ENCODE data around the gene MLYCD.

The MLYCD gene

GRCh38 chr16:83878838-83879237 is 20.1 kb upstream of the MLYCD start:
- Histone ChIP-seq H3K4me3 (ENCODE audit: low read length) (no peak overlapping the region), H4K20me1 (ENCODE audit: insufficient read depth, low read length) (no peaks in the 10 kb centered on the region), H3K36me3 (replicated peaks; ENCODE audit: insufficient read depth, low read length) (no peaks in the 10 kb centered on the region), H3K27ac (ENCODE audit: low read length) (no peak overlapping the region), H3K4me1 (ENCODE audit: low read length) (no peaks in the 10 kb centered on the region), H3K4me2 (ENCODE audit: low read depth, low read length) (no peak overlapping the region), H3K27me3 (replicated peaks; ENCODE audit: insufficient read depth, low read length) (no peaks in the 10 kb centered on the region), H3K9me2 (replicated peaks; ENCODE audit: insufficient read depth, low read length) (no peaks in the 10 kb centered on the region), H3F3A (ENCODE audit: insufficient read depth, low read length) (no peaks in the 10 kb centered on the region), H3K9me3 (replicated peaks; ENCODE audit: insufficient read depth, low read length) (no peaks in the 10 kb centered on the region), H3K79me2 (ENCODE audit: low read length) (no peaks in the 10 kb centered on the region), H3K9ac (ENCODE audit: low read length) (no peak overlapping the region), H2AFZ (ENCODE audit: low read length) (no peak overlapping the region)
- no peak for DNase-seq
- TF ChIP-seq EZH2phosphoT487 (IDR thresholded peaks at IDR 0.05; ENCODE audit: low read length) (no peak), EZH2 (optimal IDR thresholded peaks at IDR 0.05; ENCODE audit: low read depth, low read length) (no peak)
- TF ChIP-seq, protein P1, sequence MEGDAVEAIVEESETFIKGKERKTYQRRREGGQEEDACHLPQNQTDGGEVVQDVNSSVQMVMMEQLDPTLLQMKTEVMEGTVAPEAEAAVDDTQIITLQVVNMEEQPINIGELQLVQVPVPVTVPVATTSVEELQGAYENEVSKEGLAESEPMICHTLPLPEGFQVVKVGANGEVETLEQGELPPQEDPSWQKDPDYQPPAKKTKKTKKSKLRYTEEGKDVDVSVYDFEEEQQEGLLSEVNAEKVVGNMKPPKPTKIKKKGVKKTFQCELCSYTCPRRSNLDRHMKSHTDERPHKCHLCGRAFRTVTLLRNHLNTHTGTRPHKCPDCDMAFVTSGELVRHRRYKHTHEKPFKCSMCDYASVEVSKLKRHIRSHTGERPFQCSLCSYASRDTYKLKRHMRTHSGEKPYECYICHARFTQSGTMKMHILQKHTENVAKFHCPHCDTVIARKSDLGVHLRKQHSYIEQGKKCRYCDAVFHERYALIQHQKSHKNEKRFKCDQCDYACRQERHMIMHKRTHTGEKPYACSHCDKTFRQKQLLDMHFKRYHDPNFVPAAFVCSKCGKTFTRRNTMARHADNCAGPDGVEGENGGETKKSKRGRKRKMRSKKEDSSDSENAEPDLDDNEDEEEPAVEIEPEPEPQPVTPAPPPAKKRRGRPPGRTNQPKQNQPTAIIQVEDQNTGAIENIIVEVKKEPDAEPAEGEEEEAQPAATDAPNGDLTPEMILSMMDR (IDR thresholded peaks at IDR 0.05; ENCODE audit: low read length): no peak

DNA sequence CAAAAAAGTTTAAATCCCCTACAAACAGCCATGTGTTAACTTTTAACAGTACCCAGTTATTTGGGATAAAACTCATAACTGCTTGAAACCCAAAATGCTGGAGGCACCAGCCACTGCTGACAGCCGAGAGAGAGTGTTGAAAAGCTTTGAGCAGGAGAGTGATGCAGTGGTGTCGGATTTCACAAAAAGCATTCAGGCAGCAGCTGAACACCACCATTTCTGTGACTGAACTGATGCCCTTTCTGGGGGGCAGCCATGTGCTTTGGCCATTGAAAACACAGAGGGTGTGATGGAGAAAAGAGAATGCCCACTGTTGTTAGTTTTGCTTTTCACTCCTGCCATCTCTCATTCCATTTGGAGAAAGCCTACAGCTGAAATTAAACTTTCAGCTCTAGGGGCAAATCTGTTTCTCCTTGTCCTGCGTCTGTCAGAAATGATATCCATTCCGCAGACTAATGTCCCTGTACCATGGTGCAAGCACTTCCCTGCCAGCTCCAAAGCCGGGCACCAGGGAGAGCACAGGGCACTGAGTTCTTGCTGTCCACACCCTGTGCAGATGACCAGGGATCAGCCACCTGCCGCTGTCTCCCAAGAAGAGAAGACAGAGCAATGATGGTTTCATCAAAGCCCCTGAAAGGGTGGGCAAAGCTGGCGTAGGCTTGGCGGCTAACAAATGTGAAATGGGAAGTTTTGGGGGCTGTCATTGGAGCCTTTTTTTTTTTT is 16.6 kb upstream of the MLYCD start:
- Histone ChIP-seq H2AFZ (ENCODE audit: low read length) (no peak overlapping the region), H3K9ac (ENCODE audit: low read length) (no peak overlapping the region), H3F3A (ENCODE audit: insufficient read depth, low read length) (no peaks in the 10 kb centered on the region), H3K4me3 (ENCODE audit: low read length) (no peak overlapping the region), H3K4me2 (ENCODE audit: low read depth, low read length) (no peak overlapping the region), H3K36me3 (replicated peaks; ENCODE audit: insufficient read depth, low read length) (no peaks in the 10 kb centered on the region), H3K27ac (ENCODE audit: low read length) (no peak overlapping the region), H3K27me3 (replicated peaks; ENCODE audit: insufficient read depth, low read length) (no peaks in the 10 kb centered on the region), H3K79me2 (ENCODE audit: low read length) (no peaks in the 10 kb centered on the region), H4K20me1 (ENCODE audit: insufficient read depth, low read length) (no peaks in the 10 kb centered on the region), H3K9me2 (replicated peaks; ENCODE audit: insufficient read depth, low read length) (no peaks in the 10 kb centered on the region), H3K9me3 (replicated peaks; ENCODE audit: insufficient read depth, low read length) (no peaks in the 10 kb centered on the region), H3K4me1 (ENCODE audit: low read length) (no peaks in the 10 kb centered on the region)
- no peak for TF ChIP-seq EZH2 (optimal IDR thresholded peaks at IDR 0.05; ENCODE audit: low read depth, low read length)
- TF ChIP-seq EZH2phosphoT487 (IDR thresholded peaks at IDR 0.05; ENCODE audit: low read length): no peak
- TF ChIP-seq, protein P1 (IDR thresholded peaks at IDR 0.05; ENCODE audit: low read length): no peak
- no peak for DNase-seq

- H3K36me3 ChIP-seq (replicated peaks; ENCODE audit: insufficient read depth, low read length): no peaks in the 10 kb centered on the region
- no peaks in the 10 kb centered on the region for H3K9me3 ChIP-seq (replicated peaks; ENCODE audit: insufficient read depth, low read length)
- H3K79me2 ChIP-seq (ENCODE audit: low read length): no peaks in the 10 kb centered on the region
- H3K27ac ChIP-seq (ENCODE audit: low read length): no peak overlapping the region
- TF ChIP-seq EZH2phosphoT487 (IDR thresholded peaks at IDR 0.05; ENCODE audit: low read length) (no peak), EZH2 (optimal IDR thresholded peaks at IDR 0.05; ENCODE audit: low read depth, low read length) (no peak)
- TF ChIP-seq, protein P1 (IDR thresholded peaks at IDR 0.05; ENCODE audit: low read length): no peak
- H3K4me3 ChIP-seq (ENCODE audit: low read length): no peak overlapping the region
- H3K9me2 ChIP-seq (replicated peaks; ENCODE audit: insufficient read depth, low read length): no peaks in the 10 kb centered on the region
- no peaks in the 10 kb centered on the region for H3K27me3 ChIP-seq (replicated peaks; ENCODE audit: insufficient read depth, low read length)
- H3F3A ChIP-seq (ENCODE audit: insufficient read depth, low read length): no peaks in the 10 kb centered on the region
- no peaks in the 10 kb centered on the region for H4K20me1 ChIP-seq (ENCODE audit: insufficient read depth, low read length)
- no peak overlapping the region for H2AFZ ChIP-seq (ENCODE audit: low read length)
- DNase-seq: no peak
- no peak overlapping the region for H3K4me2 ChIP-seq (ENCODE audit: low read depth, low read length)
- no peak overlapping the region for H3K9ac ChIP-seq (ENCODE audit: low read length)
- no peaks in the 10 kb centered on the region for H3K4me1 ChIP-seq (ENCODE audit: low read length)
These were observed 12.5 kb upstream of the MLYCD start for GRCh38 chr16:83886199-83886971.

Data from MM.1S (cell line).